Measurements from ENCODE around the gene HCN1.
"Not testable (repeated sequence)": the region's sequence is repeated elsewhere in the genome, so short reads cannot be mapped to it uniquely, and the experiment has no call there.

The HCN1 gene

DNA sequence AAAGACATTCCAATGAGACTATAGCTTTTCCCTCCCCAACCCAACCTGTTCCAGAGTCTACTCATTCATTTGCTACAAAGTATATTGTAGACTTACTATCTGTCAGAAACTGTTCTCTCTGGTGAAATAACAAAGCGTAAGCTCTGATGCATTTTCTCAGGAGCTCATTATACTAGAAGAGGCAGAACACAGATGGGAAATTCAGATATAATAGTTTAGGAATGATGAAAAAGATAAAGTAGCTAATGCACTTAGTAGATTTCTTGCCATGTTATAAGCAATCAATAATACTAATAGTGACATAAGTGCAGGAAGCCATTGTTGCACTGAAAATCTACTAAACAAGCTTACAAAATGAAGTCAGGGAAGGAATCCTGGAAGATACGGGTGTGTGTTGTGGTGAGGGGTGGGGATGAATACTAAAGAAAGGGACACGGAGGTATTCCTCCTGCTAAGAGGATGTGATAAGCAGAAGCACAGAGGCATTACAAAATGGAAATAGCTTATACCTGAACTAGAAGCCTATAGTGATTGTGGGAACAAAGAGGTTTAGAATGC lies 78.2 kb downstream of the HCN1 start:
- no peak for DNase-seq (ENCODE audit: low read depth, low spot score)

DNA sequence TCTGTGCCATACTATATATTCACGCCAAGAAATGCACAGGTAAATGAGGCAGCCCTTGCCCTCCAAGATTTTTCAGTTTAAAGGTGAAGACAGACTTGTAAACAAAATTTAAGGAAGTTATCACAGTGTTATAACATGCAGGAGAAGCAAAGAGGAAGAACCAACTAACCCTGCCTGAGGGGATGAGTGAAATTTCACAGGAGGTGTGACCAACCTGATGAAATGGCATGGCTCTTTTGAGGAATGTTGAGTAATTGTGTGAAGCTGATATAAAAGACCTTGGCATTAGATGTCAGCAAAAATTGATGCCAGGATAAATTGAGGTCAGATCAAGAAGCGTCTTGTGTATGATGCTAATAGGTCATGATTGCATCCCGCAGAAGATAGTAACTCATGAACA lies 86.5 kb downstream of the HCN1 start:
- no peak for DNase-seq (ENCODE audit: low read depth, low spot score)

DNA sequence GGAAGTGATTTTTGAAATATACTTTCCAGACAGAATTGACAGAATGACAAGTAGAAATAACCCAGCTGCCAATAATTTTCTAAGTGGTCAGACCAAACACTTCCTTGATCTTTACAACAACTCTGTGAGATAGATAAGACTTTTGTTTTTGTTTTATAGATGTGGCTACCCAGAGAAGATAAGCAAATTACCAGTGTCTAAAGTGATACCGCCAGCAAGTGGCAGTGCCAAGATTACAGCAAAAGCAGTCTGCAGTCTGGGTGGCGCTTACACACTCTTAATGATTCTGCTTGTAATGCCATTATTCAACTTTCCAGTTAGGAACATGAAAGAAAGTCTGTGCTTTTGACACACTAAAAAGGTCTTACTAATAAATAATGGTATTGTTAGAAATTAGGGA lies 92.1 kb downstream of the HCN1 start:
- DNase-seq (ENCODE audit: low read depth, low spot score), result no peak

DNA sequence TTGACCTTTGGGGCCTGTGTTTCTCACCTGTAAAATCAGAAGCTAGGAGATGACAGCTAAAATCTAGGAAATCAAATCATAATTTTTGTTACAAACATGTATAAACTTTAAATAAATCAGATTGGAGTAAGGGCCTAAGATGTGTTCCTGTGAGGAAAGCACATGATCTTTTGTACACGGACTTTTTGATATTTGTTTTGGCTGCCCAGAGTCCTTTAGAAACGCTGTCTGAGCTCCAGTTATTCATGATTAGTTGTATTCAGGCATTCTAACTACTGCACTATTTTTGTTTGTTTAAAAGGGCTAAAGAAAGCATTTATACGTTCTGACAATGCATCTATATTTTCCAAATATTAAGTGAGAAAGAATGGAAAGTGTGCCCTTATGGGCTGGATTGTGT lies 94.8 kb downstream of the HCN1 start:
- DNase-seq (ENCODE audit: low read depth, low spot score), result no peak

DNA sequence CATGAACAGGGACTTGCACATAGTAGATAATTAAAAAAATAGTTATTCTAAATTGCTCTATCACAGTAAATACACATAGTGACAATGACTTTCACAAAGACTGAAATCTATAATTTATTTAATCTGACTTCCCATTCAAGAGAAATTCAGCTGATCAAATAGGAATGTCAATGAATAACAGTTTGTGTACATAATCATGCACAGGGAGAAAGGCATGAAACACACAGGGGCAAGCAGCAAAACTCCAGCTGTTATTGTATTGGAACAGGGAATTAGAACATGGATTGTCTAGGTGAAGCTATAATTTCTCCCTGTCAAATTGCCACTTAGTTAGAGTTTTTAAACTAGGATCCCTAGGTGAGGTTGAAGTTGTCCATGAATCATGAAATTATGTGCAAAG lies 99.9 kb downstream of the HCN1 start:
- DNase-seq (ENCODE audit: low read depth, low spot score), result no peak

DNA sequence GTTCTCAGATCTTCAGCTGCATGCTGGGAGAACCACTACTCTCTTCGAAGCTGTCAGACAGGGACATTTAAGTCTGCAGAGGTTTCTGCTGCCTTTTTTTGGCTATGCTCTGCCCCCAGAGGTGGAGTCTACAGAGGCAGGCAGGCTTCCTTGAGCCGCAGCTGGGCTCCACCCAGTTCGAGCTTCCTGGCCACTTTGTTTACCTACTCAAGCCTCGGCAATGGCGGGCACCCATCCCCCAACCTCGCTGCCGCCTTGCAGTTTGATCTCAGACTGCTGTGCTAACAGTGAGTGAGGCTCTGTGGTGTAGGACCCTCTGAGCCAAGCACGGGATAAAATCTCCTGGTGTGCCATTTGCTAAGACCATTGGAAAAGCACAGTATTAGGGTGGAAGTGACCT lies 110.2 kb downstream of the HCN1 start:
- not testable (repeated sequence) for DNase-seq (ENCODE audit: low read depth, low spot score)

GRCh38 chr5:45578270-45578669 lies 117.9 kb downstream of the HCN1 start:
- DNase-seq (ENCODE audit: low read depth, low spot score), result no peak

- no peak for DNase-seq (ENCODE audit: low read depth, low spot score)
These were observed 127.4 kb downstream of the HCN1 start for GRCh38 chr5:45568813-45569212.

DNA sequence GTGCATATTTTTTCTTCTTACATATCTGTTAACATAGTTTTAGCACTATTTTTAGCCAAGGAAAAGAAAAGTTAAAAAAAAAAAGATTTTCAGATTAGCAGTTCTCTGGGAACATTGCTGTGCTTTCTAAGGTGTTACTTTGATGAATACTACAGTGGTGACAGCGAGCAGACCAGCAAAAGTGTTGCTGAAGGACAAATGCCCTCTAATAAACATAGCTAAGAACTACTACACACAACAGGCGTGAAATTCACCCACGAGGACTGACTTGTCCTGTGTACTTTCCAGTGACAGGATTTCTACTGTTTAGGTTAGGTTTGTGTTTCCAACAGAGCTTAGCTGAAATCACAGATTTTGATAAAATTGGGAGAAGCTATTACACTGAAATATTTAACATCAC lies 153.8 kb downstream of the HCN1 start:
- DNase-seq (ENCODE audit: low read depth, low spot score), result no peak

DNA sequence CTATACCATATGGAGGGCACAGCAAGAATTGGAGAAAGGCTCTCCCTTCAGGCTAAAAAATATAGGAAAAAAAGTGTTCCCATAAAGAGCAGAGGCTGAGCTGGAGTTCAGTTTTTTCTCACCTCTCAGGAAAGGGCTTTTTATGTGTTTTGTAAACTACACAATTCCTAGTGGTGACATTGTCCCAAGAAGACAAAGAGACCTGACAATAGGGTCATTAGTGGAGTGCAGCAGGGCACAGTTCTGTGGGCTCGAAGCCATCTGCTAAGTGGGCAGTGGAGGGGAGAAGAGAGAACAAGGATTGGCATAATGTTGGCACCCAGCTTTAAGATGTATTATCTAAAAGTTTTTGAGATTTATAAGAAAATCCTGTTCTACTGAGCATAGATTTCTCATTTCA lies 162.5 kb downstream of the HCN1 start:
- no peak for DNase-seq (ENCODE audit: low read depth, low spot score)

DNA sequence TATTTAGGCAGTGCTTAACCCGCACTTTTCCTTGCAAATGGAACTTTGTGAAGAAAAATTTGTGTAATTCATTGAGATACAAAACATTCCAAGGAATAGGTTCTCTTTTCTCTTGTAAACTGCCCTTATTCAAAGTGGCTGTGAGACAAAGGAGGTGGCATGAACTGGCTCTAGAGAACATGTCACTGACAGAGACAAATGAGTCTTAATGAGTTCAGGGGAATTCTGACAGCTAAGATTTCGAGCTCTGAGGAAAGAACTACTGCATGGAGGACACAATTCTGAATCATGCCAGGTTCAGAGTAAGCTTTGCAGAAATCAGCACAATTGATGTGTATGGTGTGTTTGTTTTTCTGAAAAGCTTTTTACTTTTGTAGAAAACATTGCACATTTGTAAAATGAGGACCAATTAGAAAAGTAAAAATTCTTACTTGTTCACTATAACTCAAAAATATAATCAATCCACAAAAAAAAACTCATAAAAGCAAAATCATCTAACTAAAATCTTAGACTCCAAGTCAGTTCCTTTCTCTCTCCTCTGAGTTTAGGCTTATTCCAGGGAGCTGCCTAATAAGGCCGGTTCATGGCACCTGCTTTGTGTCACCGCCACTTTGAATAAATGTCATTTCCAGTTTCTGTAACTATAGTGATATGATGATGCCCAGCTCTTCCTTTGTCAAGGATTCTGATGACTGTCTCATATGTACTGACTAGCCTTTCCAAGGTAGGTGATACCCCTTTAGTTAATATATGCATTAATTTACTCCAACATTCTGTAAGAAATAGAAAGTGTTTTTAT lies 163.2 kb downstream of the HCN1 start:
- DNase-seq (ENCODE audit: low read depth, low spot score), result no peak

GRCh38 chr5:45521067-45521466 lies 175.1 kb downstream of the HCN1 start:
- no peak for DNase-seq (ENCODE audit: low read depth, low spot score)

- no peak for DNase-seq (ENCODE audit: low read depth, low spot score)
These were observed 183.7 kb downstream of the HCN1 start for GRCh38 chr5:45512521-45512920.

DNA sequence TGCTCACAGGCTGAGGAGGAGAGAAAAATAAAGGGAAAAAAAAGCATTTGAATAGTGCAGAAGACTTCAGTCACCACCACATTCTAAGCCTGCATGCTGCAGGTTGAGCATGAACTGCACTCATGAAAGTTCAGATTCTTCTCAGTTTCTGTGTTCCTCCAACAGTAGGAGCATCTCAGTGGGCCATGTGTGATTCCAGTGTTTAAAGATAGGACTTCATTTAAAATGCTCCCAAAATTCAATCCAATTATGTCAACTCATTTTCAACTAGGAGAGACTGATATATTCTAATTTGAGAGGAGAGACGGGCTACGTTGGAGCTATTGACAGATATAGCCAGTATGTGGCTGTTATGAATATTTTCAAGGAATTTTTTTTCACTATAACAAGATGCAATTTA lies 186.8 kb downstream of the HCN1 start:
- DNase-seq (ENCODE audit: low read depth, low spot score), result no peak

GRCh38 chr5:45508135-45508534 lies 188.0 kb downstream of the HCN1 start:
- no peak for DNase-seq (ENCODE audit: low read depth, low spot score)

DNA sequence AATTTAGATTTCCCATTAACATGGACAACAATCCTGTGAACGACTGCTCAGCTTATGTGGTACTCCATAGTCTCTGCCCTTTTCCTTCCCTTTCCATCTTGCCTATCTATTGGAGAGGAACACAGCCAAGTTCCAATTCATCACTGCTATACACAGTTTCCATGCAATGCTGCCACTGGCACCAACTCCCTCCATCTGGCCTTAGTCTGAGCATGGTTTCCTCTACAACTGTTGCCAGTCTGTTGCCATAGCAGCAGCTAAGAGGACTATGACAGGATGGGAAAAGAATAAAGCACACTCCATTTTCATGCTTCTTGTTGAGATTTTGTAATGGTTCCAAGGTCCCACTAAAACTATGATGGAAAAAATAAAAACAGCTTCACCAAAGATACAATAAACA lies 189.0 kb downstream of the HCN1 start:
- no peak for DNase-seq (ENCODE audit: low read depth, low spot score)

DNA sequence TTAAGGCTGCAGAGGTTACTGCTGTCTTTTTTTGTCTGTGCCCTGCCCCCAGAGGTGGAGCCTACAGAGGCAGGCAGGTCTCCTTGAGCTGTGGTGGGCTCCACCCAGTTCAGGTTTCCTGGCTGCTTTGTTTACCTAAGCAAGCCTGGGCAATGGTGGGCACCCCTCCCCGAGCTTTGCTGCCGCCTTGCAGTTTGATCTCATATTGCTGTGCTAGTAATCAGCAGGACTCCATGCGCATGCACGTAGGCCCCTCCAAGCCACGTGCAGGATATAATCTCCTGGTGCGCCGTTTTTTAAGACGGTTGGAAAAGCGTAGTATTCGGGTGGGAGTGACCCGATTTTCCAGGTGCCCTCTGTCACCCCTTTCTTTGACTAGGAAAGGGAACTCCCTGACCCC lies 197.2 kb downstream of the HCN1 start:
- DNase-seq (ENCODE audit: low read depth, low spot score), result not testable (repeated sequence)

GRCh38 chr5:45491368-45491767 lies 204.8 kb downstream of the HCN1 start:
- no peak for DNase-seq (ENCODE audit: low read depth, low spot score)

- DNase-seq (ENCODE audit: low read depth, low spot score), result no peak
These were observed 211.4 kb downstream of the HCN1 start for GRCh38 chr5:45484781-45485180.

- no peak for DNase-seq (ENCODE audit: low read depth, low spot score)
These were observed 242.1 kb downstream of the HCN1 start for GRCh38 chr5:45454114-45454513.

DNA sequence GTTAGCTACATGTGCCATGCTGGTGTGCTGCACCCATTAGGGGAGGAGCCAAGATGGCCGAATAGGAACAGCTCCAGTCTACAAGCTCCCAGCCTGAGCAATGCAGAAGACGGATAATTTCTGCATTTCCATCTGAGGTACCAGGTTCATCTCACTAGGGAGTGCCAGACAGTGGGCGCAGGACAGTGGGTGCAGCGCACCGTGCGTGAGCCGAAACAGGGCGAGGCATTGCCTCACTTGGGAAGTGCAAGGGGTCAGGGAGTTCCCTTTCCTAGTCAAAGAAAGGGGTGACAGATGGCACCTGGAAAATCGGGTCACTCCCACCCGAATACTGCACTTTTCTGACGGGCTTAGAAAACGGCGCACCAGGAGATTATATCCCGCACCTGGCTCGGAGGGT lies 251.3 kb downstream of the HCN1 start:
- DNase-seq (ENCODE audit: low read depth, low spot score), result not testable (repeated sequence)

DNA sequence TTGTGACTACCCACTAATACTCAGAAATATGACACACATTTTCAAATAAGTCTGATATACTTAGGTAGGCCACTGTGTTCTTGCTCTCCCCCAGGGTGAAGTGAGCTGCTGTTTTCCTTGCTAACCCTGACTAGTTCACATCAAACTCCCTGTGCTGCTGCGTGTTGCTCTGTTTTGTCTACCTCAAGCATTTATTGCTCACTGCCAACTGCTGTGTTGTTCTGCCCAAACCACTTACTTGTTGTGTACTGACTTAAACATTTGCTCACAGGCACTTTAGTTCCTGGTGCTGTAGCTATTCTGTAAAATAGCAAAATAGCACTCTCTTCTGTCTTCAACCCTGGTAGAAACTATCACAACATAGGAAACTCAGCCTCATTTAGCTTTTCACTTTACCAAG lies 255.7 kb downstream of the HCN1 start:
- DNase-seq (ENCODE audit: low read depth, low spot score), result no peak

GRCh38 chr5:45437752-45438151 lies 258.4 kb downstream of the HCN1 start:
- no peak for DNase-seq (ENCODE audit: low read depth, low spot score)

All from activated naive CD8-positive, alpha-beta T cell treated with anti-CD3 and anti-CD28 coated beads, Interleukin-2, amount 50 U/mL, for 16 hours (primary cell).